Thymus (tissue), 11 donors: ENCODE results near the gene POMT2. TPM values are rescaled to one million over a fixed set of nuclear protein-coding genes. Genes with fewer than 3 reads are reported as not detected.
A peak's percentile ranks its signal among the peaks of the same experiment; 100 is the strongest.
"Not testable (repeated sequence)": the region's sequence is repeated elsewhere in the genome, so short reads cannot be mapped to it uniquely, and the experiment has no call there.

Source experiments
- DNase-seq, 9 donors: peaks; one replicate each; pipeline ENCODE4 v3.0.0-alpha.2; 2013; ENCODE audit warnings: low spot score in 9 of 9, low read depth in 6 of 9, missing footprints in 1 of 9
- H3K27ac ChIP-seq, 2 donors: one replicate each; pipeline ENCODE4 v1.5.1; 2013; ENCODE audit warnings: control low read depth in 1 of 2, low read depth in 1 of 2, low read length in 1 of 2, mild to moderate bottlenecking in 1 of 2, moderate library complexity in 1 of 2
- H3K27me3 ChIP-seq, 2 donors: one replicate each; pipeline ENCODE4 v1.5.1; 2013; ENCODE audit warnings: low read length in 1 of 2; ENCODE audit not compliant: control insufficient read depth in 2 of 2, insufficient read depth in 1 of 2
- H3K36me3 ChIP-seq, 2 donors: one replicate each; pipeline ENCODE4 v1.5.1; 2013; ENCODE audit warnings: low read length in 1 of 2, mild to moderate bottlenecking in 1 of 2, moderate library complexity in 1 of 2; ENCODE audit not compliant: control insufficient read depth in 2 of 2, insufficient read depth in 2 of 2
- H3K4me1 ChIP-seq, 2 donors: one replicate each; pipeline ENCODE4 v1.5.1; 2013; ENCODE audit warnings: low read length in 2 of 2; ENCODE audit not compliant: control insufficient read depth in 2 of 2, insufficient read depth in 2 of 2
- H3K4me3 ChIP-seq, 2 donors: one replicate each; pipeline ENCODE4 v1.5.1; 2013; ENCODE audit warnings: low read length in 2 of 2, control low read depth in 1 of 2, mild to moderate bottlenecking in 1 of 2
- H3K9me3 ChIP-seq, 2 donors: one replicate each; pipeline ENCODE4 v1.5.1; 2013; ENCODE audit warnings: low read length in 1 of 2, mild to moderate bottlenecking in 1 of 2; ENCODE audit not compliant: control insufficient read depth in 2 of 2, insufficient read depth in 1 of 2
- WGBS: extraction: QIAGEN DNeasy Blood & Tissue Kit; methylation state at CpG from one replicate; pipeline ENCODE4 v1.1.7; 2013; 5-methylcytosine and 5-hydroxymethylcytosine counted together
- polyA plus RNA-seq: library from polyadenylated mRNA; stranded (reverse); fragments of 200-250 nt; gene quantifications from one replicate; pipeline ENCODE4 v1.2.3, GENCODE V29; 2013
- total RNA-seq: library from RNA; stranded (reverse); fragments of 120-200 nt; gene quantifications from one replicate; pipeline ENCODE4 v1.2.4, GENCODE V29; 2013
- donor health status: healthy.

Gene POMT2
- total and polyA plus RNA-seq, 2 donors = 3.5 to 11.1 TPM

GRCh38 chr14:77319422-77319821, 1.3 kb downstream of the POMT2 start:
- H3K36me3 ChIP-seq = no peaks in the 10 kb centered on the region
- peaks cover 3 to 12% of the 10 kb centered on the region in 2 donors for H3K4me1 ChIP-seq
- DNase-seq = peak in 1 of 9 donors; percentile 9
- H3K27me3 ChIP-seq = no peaks in the 10 kb centered on the region
- H3K9me3 ChIP-seq = no peaks in the 10 kb centered on the region
- H3K27ac ChIP-seq = peak overlapping the region in 1 of 2 donors; percentile 4
- 90% methylated on average over 5 of the region's 5 CpGs for WGBS
- H3K4me3 ChIP-seq = no peak overlapping the region

- 96% methylated on average over 11 of the region's 11 CpGs for WGBS
- peaks cover 3 to 12% of the 10 kb centered on the region in 2 donors for H3K4me1 ChIP-seq
- not testable (repeated sequence) for H3K4me3 ChIP-seq, H3K36me3 ChIP-seq, H3K9me3 ChIP-seq, H3K27ac ChIP-seq, H3K27me3 ChIP-seq, DNase-seq
Observed at GRCh38 chr14:77318756-77319155, 1.9 kb downstream of the POMT2 start.

- no peak overlapping the region for H3K27ac ChIP-seq
- H3K36me3 ChIP-seq = no peaks in the 10 kb centered on the region
- no peaks in the 10 kb centered on the region for H3K9me3 ChIP-seq
- 86% methylated on average over 5 of the region's 5 CpGs for WGBS
- DNase-seq = no peak
- H3K27me3 ChIP-seq = no peaks in the 10 kb centered on the region
- H3K4me1 ChIP-seq = peaks cover 3 to 12% of the 10 kb centered on the region in 2 donors
- H3K4me3 ChIP-seq = no peak overlapping the region
Observed at GRCh38 chr14:77318006-77318553, 2.6 kb downstream of the POMT2 start.

GRCh38 chr14:77316872-77317301, 3.8 kb downstream of the POMT2 start:
- Histone ChIP-seq H3K27ac (no peak overlapping the region), H3K4me1 (peaks cover 3 to 6% of the 10 kb centered on the region in 2 donors), H3K9me3 (no peaks in the 10 kb centered on the region), H3K36me3 (no peaks in the 10 kb centered on the region), H3K27me3 (no peaks in the 10 kb centered on the region), H3K4me3 (no peak overlapping the region)
- 94% methylated on average over 5 of the region's 5 CpGs for WGBS
- no peak for DNase-seq

- H3K27me3 ChIP-seq = no peaks in the 10 kb centered on the region
- no peaks in the 10 kb centered on the region for H3K9me3 ChIP-seq
- H3K4me3 ChIP-seq = no peak overlapping the region
- no peaks in the 10 kb centered on the region for H3K36me3 ChIP-seq
- DNase-seq = no peak
- H3K4me1 ChIP-seq = peaks cover 3 to 4% of the 10 kb centered on the region in 2 donors
- no peak overlapping the region for H3K27ac ChIP-seq
- WGBS = 76% methylated on average over 1 of the region's 1 CpG
Observed at GRCh38 chr14:77316195-77316505, 4.5 kb downstream of the POMT2 start.

GRCh38 chr14:77314539-77315457, 5.9 kb downstream of the POMT2 start:
- Histone ChIP-seq H3K9me3 (no peaks in the 10 kb centered on the region), H3K4me3 (no peak overlapping the region), H3K4me1 (peaks cover 0 to under 1% of the 10 kb centered on the region in 2 donors), H3K36me3 (no peaks in the 10 kb centered on the region), H3K27ac (no peak overlapping the region), H3K27me3 (no peaks in the 10 kb centered on the region)
- DNase-seq = no peak
- 94% methylated on average over 10 of the region's 10 CpGs for WGBS

GRCh38 chr14:77314043-77314442, 6.6 kb downstream of the POMT2 start:
- Histone ChIP-seq H3K4me1 (peaks cover 3 to 5% of the 10 kb centered on the region in 2 donors), H3K27ac (no peak overlapping the region)
- 83% methylated on average over 2 of the region's 2 CpGs for WGBS

GRCh38 chr14:77313371-77313770, 7.3 kb downstream of the POMT2 start:
- Histone ChIP-seq H3K36me3 (no peaks in the 10 kb centered on the region), H3K27me3 (no peaks in the 10 kb centered on the region), H3K4me1 (peaks cover 3 to 5% of the 10 kb centered on the region in 2 donors), H3K27ac (no peak overlapping the region), H3K4me3 (no peak overlapping the region), H3K9me3 (no peaks in the 10 kb centered on the region)
- no peak for DNase-seq
- WGBS = 94% methylated on average over 1 of the region's 1 CpG

More at GRCh38 chr14:77314043-77314442, 6.6 kb downstream of the POMT2 start:
- no peak overlapping the region for H3K4me3 ChIP-seq
- no peaks in the 10 kb centered on the region for H3K9me3 ChIP-seq
- H3K27me3 ChIP-seq = no peaks in the 10 kb centered on the region
- DNase-seq = no peak
- no peaks in the 10 kb centered on the region for H3K36me3 ChIP-seq

- 97% methylated on average over 2 of the region's 2 CpGs for WGBS
- DNase-seq = no peak
- H3K9me3 ChIP-seq = no peaks in the 10 kb centered on the region
- no peaks in the 10 kb centered on the region for H3K36me3 ChIP-seq
- peaks cover 3 to 5% of the 10 kb centered on the region in 2 donors for H3K4me1 ChIP-seq
- no peak overlapping the region for H3K4me3 ChIP-seq
- no peaks in the 10 kb centered on the region for H3K27me3 ChIP-seq
- no peak overlapping the region for H3K27ac ChIP-seq
Observed at GRCh38 chr14:77311217-77311616, 9.5 kb downstream of the POMT2 start.
